Kidney (tissue), 14 donors: Measurements from ENCODE around the gene SETD1B. TPM values are rescaled to one million over a fixed set of nuclear protein-coding genes. Genes with fewer than 3 reads are reported as not detected.
A peak's percentile ranks its signal among the peaks of the same experiment; 100 is the strongest.

Source experiments
- DNase-seq, 5 donors: peaks; one replicate each; pipeline ENCODE4 v3.0.0-alpha.2; 2013 to 2020
- FAIRE-seq: peaks from 2 replicates; lab custom pipeline; 2012; peaks lifted over from hg19 to GRCh38; lab: Jason Lieb, UNC
- H3K27ac ChIP-seq, 2 donors: one replicate each; pipeline ENCODE4 v1.7.0; 2013; ENCODE audit warnings: low read depth in 2 of 2, low read length in 2 of 2, inconsistent platforms in 1 of 2
- H3K27me3 ChIP-seq: one replicate; pipeline ENCODE4 v1.7.1; 2013; ENCODE audit warnings: low read length, inconsistent platforms; ENCODE audit not compliant: control insufficient read depth, insufficient read depth
- H3K36me3 ChIP-seq, 3 donors: one replicate each; pipeline versions ENCODE4 v1.7.0 to v1.7.1; 2013; ENCODE audit warnings: low read length in 3 of 3, control low read depth in 1 of 3, inconsistent platforms in 1 of 3; ENCODE audit not compliant: insufficient read depth in 3 of 3, control insufficient read depth in 2 of 3
- H3K4me1 ChIP-seq, 3 donors: one replicate each; pipeline versions ENCODE4 v1.7.0 to v1.7.1; 2013; ENCODE audit warnings: low read length in 3 of 3, inconsistent platforms in 1 of 3, low read depth in 1 of 3; ENCODE audit not compliant: control insufficient read depth in 2 of 3, insufficient read depth in 2 of 3
- H3K4me3 ChIP-seq, 3 donors: one replicate each; pipeline versions ENCODE4 v1.7.0 to v1.8.1; 2013; ENCODE audit warnings: low read length in 3 of 3, control low read depth in 1 of 3, inconsistent platforms in 1 of 3
- H3K9ac ChIP-seq, 3 donors: one replicate each; pipeline versions ENCODE4 v1.7.0 to v1.7.1; 2013; ENCODE audit warnings: low read length in 3 of 3, control low read depth in 1 of 3, inconsistent platforms in 1 of 3
- H3K9me3 ChIP-seq, 3 donors: one replicate each; pipeline versions ENCODE4 v1.7.0 to v1.7.1; 2013; ENCODE audit warnings: low read length in 3 of 3, control low read depth in 1 of 3, inconsistent platforms in 1 of 3; ENCODE audit not compliant: control insufficient read depth in 2 of 3, insufficient read depth in 1 of 3
- intact Hi-C: fragments of 100-400 bp; cut with DNase I; formaldehyde crosslinking; loops from one replicate; pipeline ENCODE4 v1.11.1; 2022
- polyA plus RNA-seq: library from polyadenylated mRNA; stranded (reverse); fragments of 350-450 nt; fragmentation: Illumina TruSeq; extraction: RNeasy Lipid Tissue Mini Kit (QIAGEN cat#74804); gene quantifications from one replicate; pipeline ENCODE4 v1.2.3, GENCODE V29; 2014; ENCODE audit warnings: low read depth, low replicate concordance; ENCODE audit not compliant: insufficient read depth
- total RNA-seq: library from RNA; stranded (reverse); fragmentation: NEBNext Ultra II Directional; extraction: Animal tissue kit (Norgen Biotek cat#: 25700); gene quantifications from one replicate; pipeline ENCODE4 v1.2.1, GENCODE V29; 2021
- TF ChIP-seq, protein P1 (sequence below): IDR thresholded peaks from 3 replicates; pipeline ENCODE4 v1.5.1; 2012; ENCODE audit warnings: mild to moderate bottlenecking, moderate library complexity, borderline replicate concordance; ENCODE audit not compliant: insufficient read depth; ENCODE audit errors: extremely low read depth
- donor health status: control.
- donor health status: control.
- donor health status: control.
- donor health status: control.
- donor health status: control.
- donor health status: DM: yes; HTN: yes; CAD: no.
- donor health status: Normal renal cell carcinoma (clear cell type).

SETD1B gene
- total and polyA plus RNA-seq, 2 donors from 2014 or later = 3.5 to 34.5 TPM

DNA sequence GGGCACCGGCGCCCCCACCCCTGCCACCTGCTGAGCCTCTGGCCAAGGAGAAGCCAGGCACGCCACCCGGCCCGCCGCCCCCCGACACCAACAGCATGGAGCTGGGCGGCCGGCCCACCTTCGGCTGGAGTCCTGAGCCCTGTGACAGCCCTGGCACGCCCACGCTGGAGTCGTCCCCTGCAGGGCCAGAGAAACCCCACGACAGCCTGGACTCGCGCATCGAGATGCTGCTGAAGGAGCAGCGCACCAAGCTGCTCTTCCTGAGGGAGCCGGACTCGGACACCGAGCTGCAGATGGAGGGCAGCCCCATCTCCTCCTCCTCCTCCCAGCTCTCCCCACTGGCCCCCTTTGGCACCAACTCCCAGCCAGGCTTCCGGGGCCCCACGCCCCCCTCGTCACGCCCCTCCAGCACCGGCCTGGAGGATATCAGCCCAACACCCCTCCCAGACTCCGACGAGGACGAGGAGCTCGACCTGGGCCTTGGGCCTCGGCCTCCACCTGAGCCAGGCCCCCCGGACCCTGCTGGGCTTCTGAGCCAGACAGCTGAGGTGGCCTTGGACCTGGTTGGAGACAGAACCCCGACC is 6.5 kb downstream of the SETD1B start:
- no peaks in the 10 kb centered on the region for H3K27me3 ChIP-seq
- no peak overlapping the region for H3K9ac ChIP-seq
- no peak for FAIRE-seq
- H3K4me3 ChIP-seq = no peak overlapping the region
- no peaks in the 10 kb centered on the region for H3K9me3 ChIP-seq
- H3K4me1 ChIP-seq = peaks cover 0 to 43% (median 17%) of the 10 kb centered on the region in 3 donors
- DNase-seq = peak in 1 of 5 donors; percentile 80
- H3K27ac ChIP-seq = no peak overlapping the region
- peaks cover under 1 to 43% (median 16%) of the 10 kb centered on the region in 3 donors for H3K36me3 ChIP-seq
- TF ChIP-seq, protein P1, sequence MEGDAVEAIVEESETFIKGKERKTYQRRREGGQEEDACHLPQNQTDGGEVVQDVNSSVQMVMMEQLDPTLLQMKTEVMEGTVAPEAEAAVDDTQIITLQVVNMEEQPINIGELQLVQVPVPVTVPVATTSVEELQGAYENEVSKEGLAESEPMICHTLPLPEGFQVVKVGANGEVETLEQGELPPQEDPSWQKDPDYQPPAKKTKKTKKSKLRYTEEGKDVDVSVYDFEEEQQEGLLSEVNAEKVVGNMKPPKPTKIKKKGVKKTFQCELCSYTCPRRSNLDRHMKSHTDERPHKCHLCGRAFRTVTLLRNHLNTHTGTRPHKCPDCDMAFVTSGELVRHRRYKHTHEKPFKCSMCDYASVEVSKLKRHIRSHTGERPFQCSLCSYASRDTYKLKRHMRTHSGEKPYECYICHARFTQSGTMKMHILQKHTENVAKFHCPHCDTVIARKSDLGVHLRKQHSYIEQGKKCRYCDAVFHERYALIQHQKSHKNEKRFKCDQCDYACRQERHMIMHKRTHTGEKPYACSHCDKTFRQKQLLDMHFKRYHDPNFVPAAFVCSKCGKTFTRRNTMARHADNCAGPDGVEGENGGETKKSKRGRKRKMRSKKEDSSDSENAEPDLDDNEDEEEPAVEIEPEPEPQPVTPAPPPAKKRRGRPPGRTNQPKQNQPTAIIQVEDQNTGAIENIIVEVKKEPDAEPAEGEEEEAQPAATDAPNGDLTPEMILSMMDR = no peak
- intact Hi-C loops = no loop called here

GRCh38 chr12:121810833-121811433 is 7.1 kb downstream of the SETD1B start:
- no peak for DNase-seq
- H3K36me3 ChIP-seq = peaks cover 2 to 42% (median 18%) of the 10 kb centered on the region in 3 donors
- TF ChIP-seq, protein P1 = no peak
- intact Hi-C loops = no loop called here
- H3K9ac ChIP-seq = peak overlapping the region in 1 of 3 donors; percentile 71
- H3K27me3 ChIP-seq = no peaks in the 10 kb centered on the region
- H3K27ac ChIP-seq = no peak overlapping the region
- no peaks in the 10 kb centered on the region for H3K9me3 ChIP-seq
- H3K4me1 ChIP-seq = peaks cover 0 to 40% (median 17%) of the 10 kb centered on the region in 3 donors
- H3K4me3 ChIP-seq = peak overlapping the region in 2 of 3 donors; percentile 30 to 83
- FAIRE-seq = no peak

DNA sequence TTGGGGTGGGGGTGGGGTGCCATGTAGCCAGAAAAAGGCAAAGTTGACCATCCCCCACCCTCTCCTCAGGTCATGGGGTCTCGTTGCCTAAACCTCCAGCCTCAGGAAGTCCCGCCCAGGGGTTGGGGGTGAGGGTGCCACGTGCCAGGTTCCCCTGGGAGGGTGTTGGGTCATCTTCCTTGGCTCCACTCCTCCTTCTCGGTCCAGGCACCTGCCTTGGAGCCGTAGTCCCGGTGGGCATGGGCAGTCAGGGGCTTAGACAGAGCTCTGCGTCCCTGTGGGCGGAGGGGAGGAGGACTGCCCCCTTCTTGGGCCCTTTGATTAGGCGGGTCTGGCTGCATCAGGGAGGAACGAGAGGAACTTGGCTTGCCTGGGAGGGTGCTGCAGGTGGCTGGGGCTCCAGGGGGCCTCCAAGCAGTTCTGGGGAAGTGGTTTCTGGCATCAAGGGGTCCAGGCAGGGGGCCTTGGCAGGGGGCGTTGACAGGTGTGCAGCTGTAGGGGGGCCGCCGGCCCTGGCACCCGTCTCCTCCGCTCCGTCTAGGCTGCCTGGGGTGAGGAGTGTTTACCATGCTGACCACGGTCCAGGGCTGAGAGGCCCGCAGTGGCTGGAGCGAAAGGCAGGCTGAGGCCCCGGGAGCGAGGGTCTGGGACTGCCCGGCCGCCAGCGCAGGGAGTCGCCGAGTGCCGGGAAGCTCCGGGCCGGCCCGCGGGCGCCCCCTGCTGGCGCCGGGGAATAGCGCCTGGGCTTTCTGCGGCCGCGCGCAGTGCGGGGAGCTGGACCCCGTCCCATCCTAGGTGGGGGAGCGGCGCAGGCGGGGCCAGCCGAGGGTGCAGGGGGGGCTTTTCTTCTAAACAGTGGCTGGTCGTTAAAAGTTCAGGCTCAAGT is 7.9 kb downstream of the SETD1B start:
- intact Hi-C loops = no loop called here
- Histone ChIP-seq H3K36me3 (peaks cover 5 to 42% (median 24%) of the 10 kb centered on the region in 3 donors), H3K4me1 (peaks cover 0 to 33% (median 17%) of the 10 kb centered on the region in 3 donors), H3K27ac (peak overlapping the region; percentile 40 to 80), H3K4me3 (peak overlapping the region; percentile 70 to 83 (median 71)), H3K9ac (peak overlapping the region; percentile 42 to 71 (median 46)), H3K9me3 (no peaks in the 10 kb centered on the region), H3K27me3 (no peaks in the 10 kb centered on the region)
- FAIRE-seq (no peak), DNase-seq (peak; percentile 82 to 91 (median 90))
- TF ChIP-seq, protein P1 = peak; percentile 90
